HG03280 (cell line): ENCODE data around the gene ZNF688.

Source experiments
- ATAC-seq: cut with Tn5 transposase; IDR thresholded peaks from one replicate; pipeline ENCODE4 v1.9.1; 2021; ENCODE audit warnings: mild to moderate bottlenecking, moderate library complexity; ENCODE audit not compliant: unreplicated experiment

Gene ZNF688

GRCh38 chr16:30521873-30522641, 49.5 kb downstream of the ZNF688 start:
- ATAC-seq: no peak

GRCh38 chr16:30521476-30521872, 50.0 kb downstream of the ZNF688 start:
- ATAC-seq: no peak
